A549 (cell line): ENCODE results near the gene RPL39L.

Experiments
- MYC ChIP-seq: IDR thresholded peaks from 2 replicates; pipeline ENCODE4 v1.6.1; 2012; ENCODE audit warnings: mild to moderate bottlenecking, inconsistent platforms, low read length, improper control_type of control experiment, borderline replicate concordance
- REST ChIP-seq: fragments of 200-600 bp; sonication (generic); IDR thresholded peaks from 2 replicates; pipeline ENCODE4 v1.6.1; 2016; ENCODE audit warnings: antibody characterized with exemption, mild to moderate bottlenecking, moderate library complexity

GRCh38 chr3:187136337-187136736, 3.0 kb downstream of the RPL39L start:
- TF ChIP-seq REST (no peak), MYC (no peak)
